MM.1S (cell line): ENCODE measurements around the gene PAH.

ENCODE experiments used
- EZH2 ChIP-seq: fragments of 300-600 bp; sonication (generic); optimal IDR thresholded peaks from 2 replicates; pipeline ENCODE3; 2017; ENCODE audit warnings: low read depth, mild to moderate bottlenecking, antibody characterized with exemption, low read length, mixed read lengths
- TF ChIP-seq, protein P1 (sequence below): fragments of 300-600 bp; sonication (generic); IDR thresholded peaks from 2 replicates; pipeline ENCODE4 v1.5.1; 2016; ENCODE audit warnings: antibody characterized with exemption, low read length, mixed read lengths

DNA sequence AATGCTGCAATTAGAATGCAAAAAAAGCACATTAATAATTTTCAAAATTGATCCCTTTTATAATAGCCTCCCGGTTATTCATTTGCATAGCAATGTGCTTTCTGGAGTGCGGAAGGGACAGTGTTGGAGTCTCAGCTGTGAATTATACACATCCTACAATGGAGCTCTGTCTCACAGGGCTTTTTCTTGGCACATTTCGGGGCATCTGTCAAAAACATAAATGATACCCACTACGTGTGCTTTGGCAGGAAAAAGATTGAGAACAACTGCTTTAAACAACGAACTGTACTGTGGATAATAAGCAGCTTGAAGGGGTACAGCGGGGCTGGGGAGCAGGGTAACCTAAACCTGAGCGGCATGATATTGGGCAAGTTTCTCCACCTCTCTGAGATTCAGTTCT, 123.1 kb downstream of the PAH start:
- no peak for TF ChIP-seq EZH2
- TF ChIP-seq, protein P1, sequence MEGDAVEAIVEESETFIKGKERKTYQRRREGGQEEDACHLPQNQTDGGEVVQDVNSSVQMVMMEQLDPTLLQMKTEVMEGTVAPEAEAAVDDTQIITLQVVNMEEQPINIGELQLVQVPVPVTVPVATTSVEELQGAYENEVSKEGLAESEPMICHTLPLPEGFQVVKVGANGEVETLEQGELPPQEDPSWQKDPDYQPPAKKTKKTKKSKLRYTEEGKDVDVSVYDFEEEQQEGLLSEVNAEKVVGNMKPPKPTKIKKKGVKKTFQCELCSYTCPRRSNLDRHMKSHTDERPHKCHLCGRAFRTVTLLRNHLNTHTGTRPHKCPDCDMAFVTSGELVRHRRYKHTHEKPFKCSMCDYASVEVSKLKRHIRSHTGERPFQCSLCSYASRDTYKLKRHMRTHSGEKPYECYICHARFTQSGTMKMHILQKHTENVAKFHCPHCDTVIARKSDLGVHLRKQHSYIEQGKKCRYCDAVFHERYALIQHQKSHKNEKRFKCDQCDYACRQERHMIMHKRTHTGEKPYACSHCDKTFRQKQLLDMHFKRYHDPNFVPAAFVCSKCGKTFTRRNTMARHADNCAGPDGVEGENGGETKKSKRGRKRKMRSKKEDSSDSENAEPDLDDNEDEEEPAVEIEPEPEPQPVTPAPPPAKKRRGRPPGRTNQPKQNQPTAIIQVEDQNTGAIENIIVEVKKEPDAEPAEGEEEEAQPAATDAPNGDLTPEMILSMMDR, result no peak
